DMS53 treated with DMSO at 0.1 percent for 48 hours (cell line): ENCODE results near the gene UBAP1L.

ENCODE experiments used
- DNase-seq: peaks from one replicate; lab custom pipeline; 2025; ENCODE audit not compliant: unreplicated experiment; lab: John Stamatoyannopoulos, UW

The UBAP1L gene

GRCh38 chr15:65044724-65045481 is 70.1 kb downstream of the UBAP1L start, which contains the start of gene SLC51B:
TSS of gene SLC51B (plus strand) at chr15:65045387. CDS start at chr15:65050005, 4,618 bp downstream.
- DNase-seq = peak; percentile 86

- DNase-seq = peak; percentile 39
Measured at GRCh38 chr15:65044218-65044617, 70.8 kb downstream of the UBAP1L start.

GRCh38 chr15:65042776-65043327 is 72.1 kb downstream of the UBAP1L start:
- DNase-seq = no peak
